Right atrium auricular region (tissue), 2 donors: Measurements from ENCODE around the gene NINL. TPM values are rescaled to one million over a fixed set of nuclear protein-coding genes. Genes with fewer than 3 reads are reported as not detected.

Source experiments
- DNase-seq: peaks from one replicate; pipeline ENCODE4 v3.0.0-alpha.2; 2019; ENCODE audit warnings: low spot score
- H3K27ac ChIP-seq, 2 donors: fragments of 200-600 bp; sonication (generic); 1 replicate in 1 of 2; 2 replicates in 1 of 2; pipeline ENCODE4 v1.5.1; 2016 to 2019
- H3K27me3 ChIP-seq, 2 donors: fragments of 200-600 bp; sonication (generic); one replicate each; pipeline versions ENCODE4 v1.5.1 to v1.6.0; 2017 to 2019
- H3K36me3 ChIP-seq: fragments of 200-600 bp; sonication (generic); one replicate; pipeline ENCODE4 v1.5.1; 2016
- H3K4me1 ChIP-seq, 2 donors: fragments of 200-600 bp; sonication (generic); one replicate each; pipeline versions ENCODE4 v1.5.1 to v1.6.0; 2017 to 2019
- H3K4me3 ChIP-seq, 2 donors: fragments of 200-600 bp; sonication (generic); 1 replicate in 1 of 2; 2 replicates in 1 of 2; pipeline ENCODE4 v1.5.1; 2017 to 2019; ENCODE audit warnings: mild to moderate bottlenecking in 1 of 2, moderate library complexity in 1 of 2
- H3K9me3 ChIP-seq, 2 donors: fragments of 200-600 bp; sonication (generic); one replicate each; pipeline ENCODE4 v1.5.1; 2019
- CTCF ChIP-seq, 2 donors: fragments of 200-600 bp; sonication (generic); IDR thresholded peaks; one replicate each; pipeline ENCODE4 v1.5.1; 2019; ENCODE audit warnings: antibody characterized with exemption in 2 of 2
- total RNA-seq, 2 donors: library from RNA; depleted of rRNA; stranded (reverse); fragments of >200 nt; gene quantifications; one replicate each; pipeline ENCODE4 v1.1.0, GENCODE V29; 2016

The NINL gene
- total RNA-seq, 2 donors from 2014 or later: 3.7 to 4.8 TPM

- H3K36me3 ChIP-seq: no peaks in the 10 kb centered on the region
- no peak overlapping the region for H3K4me3 ChIP-seq
- DNase-seq: no peak
- H3K4me1 ChIP-seq: peaks cover 0 to 53% of the 10 kb centered on the region in 2 donors
- H3K27me3 ChIP-seq: no peaks in the 10 kb centered on the region
- no peak for TF ChIP-seq CTCF (IDR thresholded peaks at IDR 0.05)
- no peaks in the 10 kb centered on the region for H3K9me3 ChIP-seq
- H3K27ac ChIP-seq: peak overlapping the region in 1 of 2 donors; percentile 72
Measured at GRCh38 chr20:25537890-25538289, 47.4 kb downstream of the NINL start.

- Histone ChIP-seq H3K9me3 (no peaks in the 10 kb centered on the region), H3K27me3 (no peaks in the 10 kb centered on the region), H3K4me1 (peaks cover 0 to 68% of the 10 kb centered on the region in 2 donors), H3K36me3 (no peaks in the 10 kb centered on the region), H3K4me3 (no peak overlapping the region), H3K27ac (peak overlapping the region in 1 of 2 donors; percentile 50)
- no peak for DNase-seq
- no peak for TF ChIP-seq CTCF (IDR thresholded peaks at IDR 0.05)
Measured at GRCh38 chr20:25535762-25536161, 49.6 kb downstream of the NINL start.

GRCh38 chr20:25534845-25535244 lies 50.5 kb downstream of the NINL start:
- Histone ChIP-seq H3K4me1 (peaks cover 0 to 68% of the 10 kb centered on the region in 2 donors), H3K36me3 (no peaks in the 10 kb centered on the region), H3K27me3 (no peaks in the 10 kb centered on the region), H3K4me3 (no peak overlapping the region), H3K27ac (peak overlapping the region in 1 of 2 donors; percentile 59), H3K9me3 (no peaks in the 10 kb centered on the region)
- no peak for DNase-seq
- TF ChIP-seq CTCF (IDR thresholded peaks at IDR 0.05): no peak

GRCh38 chr20:25533920-25534700 lies 51.2 kb downstream of the NINL start:
- Histone ChIP-seq H3K27ac (peak overlapping the region; percentile 16 to 59), H3K4me3 (no peak overlapping the region), H3K9me3 (no peaks in the 10 kb centered on the region), H3K27me3 (no peaks in the 10 kb centered on the region), H3K4me1 (peaks cover 0 to 61% of the 10 kb centered on the region in 2 donors), H3K36me3 (no peaks in the 10 kb centered on the region)
- TF ChIP-seq CTCF (IDR thresholded peaks at IDR 0.05): no peak
- no peak for DNase-seq

- H3K27ac ChIP-seq: peak overlapping the region in 1 of 2 donors; percentile 59
Measured at GRCh38 chr20:25532971-25533391, 52.4 kb downstream of the NINL start.

More at GRCh38 chr20:25532971-25533391, 52.4 kb downstream of the NINL start:
- peaks cover 0 to 53% of the 10 kb centered on the region in 2 donors for H3K4me1 ChIP-seq
- TF ChIP-seq CTCF (IDR thresholded peaks at IDR 0.05): no peak
- H3K36me3 ChIP-seq: no peaks in the 10 kb centered on the region
- no peak for DNase-seq
- no peaks in the 10 kb centered on the region for H3K9me3 ChIP-seq
- H3K4me3 ChIP-seq: no peak overlapping the region
- no peaks in the 10 kb centered on the region for H3K27me3 ChIP-seq
